ENCODE data around the gene DKK2. TPM values are rescaled to one million over a fixed set of nuclear protein-coding genes. Genes with fewer than 3 reads are reported as not detected.
A peak's percentile ranks its signal among the peaks of the same experiment; 100 is the strongest.

The DKK2 gene
- polyA plus RNA-seq (2011; rRNA removed) (not detected in 2 replicates), polyA plus RNA-seq (2017; fragmentation: RNase III; extraction: RNeasy Plus Mini Kit Qiagen cat#74134 plus additional on column Dnase treatment) (not detected in 3 replicates), polyA minus RNA-seq (2011; rRNA and poly(A)+ RNA removed) (not detected in 2 replicates)
- not detected in 2 replicates for polyA plus RNA-seq (2012; cell fraction: cytosol; rRNA removed)
- polyA plus RNA-seq (2012; cell fraction: nucleus; rRNA removed) = not detected in 2 replicates

GRCh38 chr4:107035819-107036583 is at the start of gene DKK2:
Gene DKK2 (minus strand): TSS chr4:107036313. CDS start chr4:107035591, 722 bp downstream.
- FAIRE-seq (no peak), DNase-seq (ENCODE audit: low read depth in 1 of 2, low spot score in 1 of 2) (no peak), ATAC-seq (no peak)
- Histone ChIP-seq H3K4me2 (peak within 1 kb of the TSS; percentile 53), H3K9me3 (no peaks in the 10 kb centered on the region), H3K4me3 (peak within 1 kb of the TSS; percentile 12; the same call in 1 of the 3 replicates), H3K4me1 (no peaks in the 10 kb centered on the region), H3K27ac (no peak within 1 kb of the TSS)
- TF ChIP-seq HEYL (CRISPR knock-in tag; IDR thresholded peaks at IDR 0.05) (no peak), RFX5 (IDR thresholded peaks at IDR 0.05) (no peak)
- POLR2A ChIA-PET = no interaction called here
- 31% methylated on average over 40 of the region's 40 CpGs for WGBS (ENCODE audit: missing lambda C conversion rate)
- CTCF ChIA-PET = no interaction called here

GRCh38 chr4:107077192-107077591 is 41.1 kb upstream of the DKK2 start:
- Histone ChIP-seq H3K4me2 (no peak overlapping the region), H3K4me1 (no peaks in the 10 kb centered on the region), H3K9me3 (no peaks in the 10 kb centered on the region), H3K4me3 (no peak overlapping the region), H3K27ac (no peak overlapping the region)
- 4% methylated on average over 4 of the region's 4 CpGs for WGBS (ENCODE audit: missing lambda C conversion rate)
- ATAC-seq (no peak), FAIRE-seq (no peak), DNase-seq (ENCODE audit: low read depth in 1 of 2, low spot score in 1 of 2) (no peak)
- CTCF ChIA-PET = no interaction called here
- POLR2A ChIA-PET = no interaction called here
- TF ChIP-seq ZNF302 (CRISPR knock-in tag; IDR thresholded peaks at IDR 0.05) (no peak), KDM1A (IDR thresholded peaks at IDR 0.05; ENCODE audit: low read depth) (no peak), GATA3 (IDR thresholded peaks at IDR 0.05; ENCODE audit: borderline replicate concordance) (no peak), ESRRA (IDR thresholded peaks at IDR 0.05; ENCODE audit: borderline replicate concordance, low read length) (no peak), CEBPB (IDR thresholded peaks at IDR 0.05) (no peak), RCOR1 (IDR thresholded peaks at IDR 0.05; ENCODE audit: low read depth, low read length) (no peak), BCL3 (IDR thresholded peaks at IDR 0.05) (no peak), ZSCAN20 (CRISPR knock-in tag; IDR thresholded peaks at IDR 0.05) (no peak), RNF2 (IDR thresholded peaks at IDR 0.05; ENCODE audit: borderline replicate concordance, low read depth) (no peak), HOXA7 (CRISPR knock-in tag; IDR thresholded peaks at IDR 0.05) (no peak), CTCF (IDR thresholded peaks at IDR 0.05) (no peak), NR3C1 (IDR thresholded peaks at IDR 0.05) (no peak), HDAC2 (IDR thresholded peaks at IDR 0.05) (no peak), RFX5 (IDR thresholded peaks at IDR 0.05) (no peak), USF2 (IDR thresholded peaks at IDR 0.05) (no peak), RAD21 (conservative IDR thresholded peaks at IDR 0.05 in 1 of 2, IDR thresholded peaks at IDR 0.05 in 1 of 2) (no peak), ZC3H11A (IDR thresholded peaks at IDR 0.05) (no peak), SMC3 (IDR thresholded peaks at IDR 0.05) (no peak), NFE2L2 (conservative IDR thresholded peaks at IDR 0.05; ENCODE audit: low read length) (no peak), TFCP2L1 (CRISPR knock-in tag; IDR thresholded peaks at IDR 0.05) (no peak)

Measured in A549 (cell line).